ENCODE measurements around the gene THEMIS2.

- TF ChIP-seq POLR2AphosphoS5 (IDR thresholded peaks at IDR 0.05; ENCODE audit: low read depth, low read length) (no peak), TAF1 (IDR thresholded peaks at IDR 0.05; ENCODE audit: borderline replicate concordance, low read depth, low read length) (no peak), POLR2A (IDR thresholded peaks at IDR 0.05; ENCODE audit: low read depth, low read length) (no peak)
These were observed 37.3 kb upstream of the THEMIS2 start for GRCh38 chr1:27835046-27835445.
